ENCODE measurements around the gene DEF6. TPM values are rescaled to one million over a fixed set of nuclear protein-coding genes. Genes with fewer than 3 reads are reported as not detected.

Gene DEF6
- total and polyA plus RNA-seq, 2 of the 8 experiments (the other 6 are each of a cell fraction or from before 2014, with no cell fraction given) = 3.3 to 4.1 TPM

GRCh38 chr6:35341557-35341956 is 43.9 kb downstream of the DEF6 start:
- Histone ChIP-seq H3K4me1 (replicated peaks in 1 of 4; ENCODE audit: control insufficient read depth in 3 of 4, insufficient read depth in 4 of 4, low read length in 3 of 4) (peaks cover 0 to 7% (median 1%) of the 10 kb centered on the region in 4 experiments; a peak in 3 of 7 replicates), H3K14ac (ENCODE audit: insufficient read length) (no peak overlapping the region), H3K9me3 (ENCODE audit: insufficient read depth in 2 of 2, low read depth in 1 of 2, low read length in 1 of 2) (no peaks in the 10 kb centered on the region), H2BK12ac (ENCODE audit: low read depth, low read length) (no peak overlapping the region), H3K4me3 (ENCODE audit: extremely low read depth in 1 of 4, insufficient read depth in 2 of 4, low read depth in 3 of 4, low read length in 4 of 4) (no peak overlapping the region), H3K27me3 (replicated peaks in 1 of 4; ENCODE audit: control insufficient read depth in 3 of 4, extremely low read depth in 1 of 4, insufficient read depth in 3 of 4, low read length in 3 of 4) (no peaks in the 10 kb centered on the region), H4K91ac (replicated peaks; ENCODE audit: insufficient read length, low read length) (no peak overlapping the region), H3K9ac (replicated peaks in 1 of 4; ENCODE audit: extremely low read depth in 1 of 4, low read depth in 3 of 4, low read length in 3 of 4) (no peak overlapping the region), H3K36me3 (ENCODE audit: control insufficient read depth in 2 of 4, insufficient read depth in 4 of 4, low read length in 3 of 4) (no peaks in the 10 kb centered on the region), H4K5ac (ENCODE audit: insufficient read length, low read depth, low read length) (no peak overlapping the region), H3K4ac (replicated peaks; ENCODE audit: insufficient read length, low read depth, low read length) (no peak overlapping the region), H3K23ac (ENCODE audit: insufficient read length) (no peak overlapping the region), H3K23me2 (ENCODE audit: low read depth, low read length) (peaks cover 7% of the 10 kb centered on the region), H3K27ac (ENCODE audit: low read depth, low read length) (no peak overlapping the region), H2BK15ac (ENCODE audit: low read length) (no peak overlapping the region), H2BK5ac (ENCODE audit: low read depth, low read length) (no peak overlapping the region), H3K56ac (replicated peaks; ENCODE audit: insufficient read length, low read depth, low read length) (no peak overlapping the region), H3K79me1 (ENCODE audit: low read depth, low read length) (peaks cover 12% of the 10 kb centered on the region; the same call in 1 of the 2 replicates), H3K18ac (ENCODE audit: extremely low read depth, low read length) (no peak overlapping the region), H2BK120ac (replicated peaks; ENCODE audit: low read depth, low read length) (no peak overlapping the region), H3K4me2 (ENCODE audit: insufficient read depth in 1 of 2, low read depth in 2 of 2, low read length in 2 of 2) (no peak overlapping the region), H2BK20ac (ENCODE audit: low read length) (no peak overlapping the region), H3K79me2 (ENCODE audit: control insufficient read depth in 1 of 2, insufficient read depth in 2 of 2, low read length in 2 of 2) (peaks cover 0 to 10% of the 10 kb centered on the region in 2 experiments; a peak in 2 of 4 replicates), H2AK5ac (ENCODE audit: low read depth, low read length) (no peak overlapping the region), H2AFZ (ENCODE audit: low read length) (no peak overlapping the region), H4K8ac (ENCODE audit: extremely low read depth, insufficient read depth, low read length) (no peak overlapping the region), H4K20me1 (replicated peaks in 1 of 2; ENCODE audit: control insufficient read depth in 1 of 2, insufficient read depth in 2 of 2, low read length in 2 of 2) (peaks cover 0 to 3% of the 10 kb centered on the region in 2 experiments)
- TF ChIP-seq CEBPB (IDR thresholded peaks at IDR 0.05; ENCODE audit: low read depth, low read length) = peak; percentile 96
- no peak for TF ChIP-seq POU5F1 (IDR thresholded peaks at IDR 0.05; ENCODE audit: low read depth, low read length)
- FAIRE-seq (no peak), DNase-seq (ENCODE audit: low read depth in 1 of 2, low spot score in 2 of 2) (no peak)
- 88% methylated on average over 13 of the region's 13 CpGs; no CpG with 5 or more reads in 1 of the 2 experiments for WGBS, 2 experiments (ENCODE audit: extremely low coverage in 1 of 2, insufficient coverage in 1 of 2, insufficient read length in 1 of 2, insufficient replicate concordance in 2 of 2, low coverage in 1 of 2, low lambda C conversion rate in 2 of 2, missing lambda C conversion rate in 1 of 2)
- POLR2A ChIA-PET (ENCODE audit: partially characterized antibody) = interaction anchor here (0.7 to 2.3 kb wide), 6 partner anchors 44 to 130 kb away, joined by 3 to 11 read pairs (median 4); partner anchors contain the start of genes DEF6 and RPL10A
- CTCF ChIA-PET (ENCODE audit: partially characterized antibody) = interaction anchor here (0.7 to 7.0 kb wide), 30 partner anchors 11 to 455 kb away, joined by 3 to 140 read pairs (median 6); partner anchors contain the start of genes DEF6, FANCE and RPL10A
